SK-N-SH treated with all-trans-retinoic acid at 6 μM for 48 hours (cell line): Measurements from ENCODE around the gene ZBTB32.

Experiments
- ARNTL ChIP-seq: fragments of 450-650 bp; formaldehyde crosslinking; IDR thresholded peaks from 2 replicates; pipeline ENCODE4 v1.5.0; 2020; ENCODE audit warnings: low read depth, mild to moderate bottlenecking, moderate library complexity, borderline replicate concordance
- BACH2 ChIP-seq: fragments of 250-450 bp; sonication (Bioruptor Pico); IDR thresholded peaks from 2 replicates; pipeline ENCODE4 v1.9.0; 2021; ENCODE audit warnings: mild to moderate bottlenecking, borderline replicate concordance
- CREB5 ChIP-seq: fragments of 250-450 bp; sonication (Bioruptor Pico); IDR thresholded peaks from 2 replicates; pipeline ENCODE4 v1.5.1; 2020; ENCODE audit warnings: low read depth, mild to moderate bottlenecking, moderate library complexity
- CSDC2 ChIP-seq: fragments of 250-450 bp; sonication (Bioruptor Pico); IDR thresholded peaks from 2 replicates; pipeline ENCODE4 v1.5.0; 2020; ENCODE audit warnings: mild to moderate bottlenecking, moderate library complexity
- CSRNP3 ChIP-seq: fragments of 250-450 bp; sonication (Bioruptor Pico); IDR thresholded peaks from 2 replicates; pipeline ENCODE4 v1.5.1; 2021; ENCODE audit warnings: mild to moderate bottlenecking, moderate library complexity
- ISL1 ChIP-seq: fragments of 250-450 bp; sonication (Bioruptor Pico); IDR thresholded peaks from 2 replicates; pipeline ENCODE4 v2.1.2; 2022; ENCODE audit warnings: mild to moderate bottlenecking, moderate library complexity
- PATZ1 ChIP-seq: fragments of 250-450 bp; sonication (Bioruptor Pico); IDR thresholded peaks from 2 replicates; pipeline ENCODE4 v1.8.0; 2020; ENCODE audit warnings: mild to moderate bottlenecking, moderate library complexity, borderline replicate concordance
- POU6F1 ChIP-seq: fragments of 250-450 bp; sonication (Bioruptor Pico); IDR thresholded peaks from 2 replicates; pipeline ENCODE4 v1.8.0; 2021; ENCODE audit warnings: low read depth, mild to moderate bottlenecking, moderate library complexity, borderline replicate concordance
- PPARA ChIP-seq: fragments of 250-450 bp; sonication (Bioruptor Pico); IDR thresholded peaks from 2 replicates; pipeline ENCODE4 v1.5.0; 2020; ENCODE audit warnings: mild to moderate bottlenecking, borderline replicate concordance
- RARB ChIP-seq: fragments of 250-450 bp; sonication (Bioruptor Pico); IDR thresholded peaks from 2 replicates; pipeline ENCODE4 v1.8.0; 2021; ENCODE audit warnings: mild to moderate bottlenecking, moderate library complexity
- SNAI2 ChIP-seq: fragments of 250-450 bp; sonication (Bioruptor Pico); IDR thresholded peaks from 2 replicates; pipeline ENCODE4 v1.5.0; 2020; ENCODE audit warnings: mild to moderate bottlenecking, moderate library complexity
- TCF4 ChIP-seq: fragments of 250-450 bp; sonication (Bioruptor Pico); IDR thresholded peaks from 2 replicates; pipeline ENCODE4 v1.8.0; 2021; ENCODE audit warnings: mild to moderate bottlenecking, moderate library complexity, borderline replicate concordance
- ZFP3 ChIP-seq: fragments of 250-450 bp; sonication (Bioruptor Pico); IDR thresholded peaks from 2 replicates; pipeline ENCODE4 v1.5.0; 2020; ENCODE audit warnings: mild to moderate bottlenecking, moderate library complexity
- ZFP30 ChIP-seq: fragments of 450-650 bp; formaldehyde crosslinking; IDR thresholded peaks from 2 replicates; pipeline ENCODE4 v1.5.0; 2022; ENCODE audit warnings: mild to moderate bottlenecking, moderate library complexity

GRCh38 chr19:35720648-35721047, 16.3 kb downstream of the ZBTB32 start:
- TF ChIP-seq CREB5 (no peak), ISL1 (CRISPR knock-in tag) (no peak), ZFP30 (CRISPR knock-in tag) (no peak), RARB (CRISPR knock-in tag) (no peak), ARNTL (CRISPR knock-in tag) (no peak), PATZ1 (CRISPR knock-in tag) (no peak), TCF4 (CRISPR knock-in tag) (no peak), CSRNP3 (CRISPR knock-in tag) (no peak), BACH2 (CRISPR knock-in tag) (no peak), ZFP3 (CRISPR knock-in tag) (no peak), SNAI2 (CRISPR knock-in tag) (no peak), PPARA (CRISPR knock-in tag) (no peak), POU6F1 (CRISPR knock-in tag) (no peak), CSDC2 (no peak)
